Duodenal mucosa (tissue), 2 donors: ENCODE measurements around the gene ELAVL4.

Experiments used
- H3K27ac ChIP-seq: one replicate; pipeline ENCODE4 v1.7.0; 2013; ENCODE audit warnings: low read depth, low read length
- H3K27me3 ChIP-seq, 2 donors: one replicate each; pipeline ENCODE4 v1.7.0; 2013; ENCODE audit warnings: low read length in 2 of 2, control low read depth in 1 of 2; ENCODE audit not compliant: insufficient read depth in 2 of 2, control insufficient read depth in 1 of 2
- H3K36me3 ChIP-seq, 2 donors: one replicate each; pipeline ENCODE4 v1.7.0; 2013; ENCODE audit warnings: low read length in 2 of 2, control low read depth in 1 of 2; ENCODE audit not compliant: insufficient read depth in 2 of 2, control insufficient read depth in 1 of 2
- H3K4me1 ChIP-seq, 2 donors: one replicate each; pipeline ENCODE4 v1.7.0; 2013; ENCODE audit warnings: low read length in 2 of 2, control low read depth in 1 of 2; ENCODE audit not compliant: insufficient read depth in 2 of 2, control insufficient read depth in 1 of 2
- H3K4me3 ChIP-seq, 2 donors: one replicate each; pipeline ENCODE4 v1.7.0; 2013; ENCODE audit warnings: low read length in 2 of 2, low read depth in 1 of 2
- H3K9ac ChIP-seq, 2 donors: one replicate each; pipeline ENCODE4 v1.7.0; 2013; ENCODE audit warnings: low read length in 2 of 2, low read depth in 1 of 2
- H3K9me3 ChIP-seq, 2 donors: one replicate each; pipeline ENCODE4 v1.7.0; 2013; ENCODE audit warnings: low read length in 2 of 2, control low read depth in 1 of 2; ENCODE audit not compliant: control insufficient read depth in 1 of 2

ELAVL4 gene

DNA sequence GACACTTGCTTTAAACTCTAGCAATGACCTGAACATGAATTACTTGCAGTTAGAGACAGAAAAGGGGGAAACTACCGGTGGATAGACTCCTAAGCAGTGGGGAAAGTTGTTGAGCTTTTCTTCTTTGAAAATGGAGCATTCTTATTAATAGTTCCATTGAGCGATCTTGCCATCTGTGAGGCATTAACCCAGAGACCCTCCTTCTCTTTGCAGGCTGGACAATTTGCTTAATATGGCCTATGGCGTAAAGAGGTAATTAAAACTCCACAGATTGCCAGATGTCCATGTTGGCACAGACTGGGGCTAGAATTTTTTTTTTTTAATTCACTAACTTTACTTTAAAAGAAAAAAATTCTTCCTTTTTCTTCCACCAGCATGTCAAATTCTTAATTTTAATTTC is 88.5 kb downstream of the ELAVL4 start:
- H3K36me3 ChIP-seq = no peaks in the 10 kb centered on the region
- no peaks in the 10 kb centered on the region for H3K27me3 ChIP-seq
- no peaks in the 10 kb centered on the region for H3K9me3 ChIP-seq
- no peak overlapping the region for H3K4me3 ChIP-seq
- H3K9ac ChIP-seq = no peak overlapping the region
- H3K27ac ChIP-seq = no peak overlapping the region
- H3K4me1 ChIP-seq = no peaks in the 10 kb centered on the region

DNA sequence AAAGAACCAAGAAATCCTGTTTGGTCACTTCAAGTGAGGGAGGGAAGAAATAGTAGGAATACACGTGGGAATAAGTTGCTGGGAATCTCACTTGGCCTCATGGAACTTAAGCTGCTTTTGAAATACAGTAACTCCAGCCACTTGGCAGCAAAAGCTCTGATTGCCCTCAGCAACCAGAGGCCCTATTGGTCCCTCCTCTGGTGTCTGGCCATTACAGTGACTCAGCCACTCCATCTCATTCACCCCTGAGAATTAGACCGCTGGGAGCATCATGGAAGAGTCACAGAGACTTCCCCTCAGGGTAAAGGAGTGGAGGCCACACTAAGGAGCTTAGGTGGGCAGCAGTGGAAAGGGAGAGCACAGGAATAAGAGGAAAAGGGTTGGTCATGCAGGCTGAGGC is 99.6 kb downstream of the ELAVL4 start:
- Histone ChIP-seq H3K4me3 (no peak overlapping the region), H3K9ac (no peak overlapping the region), H3K27ac (no peak overlapping the region), H3K9me3 (no peaks in the 10 kb centered on the region), H3K27me3 (peaks cover 0 to 3% of the 10 kb centered on the region in 2 donors), H3K4me1 (no peaks in the 10 kb centered on the region), H3K36me3 (no peaks in the 10 kb centered on the region)

DNA sequence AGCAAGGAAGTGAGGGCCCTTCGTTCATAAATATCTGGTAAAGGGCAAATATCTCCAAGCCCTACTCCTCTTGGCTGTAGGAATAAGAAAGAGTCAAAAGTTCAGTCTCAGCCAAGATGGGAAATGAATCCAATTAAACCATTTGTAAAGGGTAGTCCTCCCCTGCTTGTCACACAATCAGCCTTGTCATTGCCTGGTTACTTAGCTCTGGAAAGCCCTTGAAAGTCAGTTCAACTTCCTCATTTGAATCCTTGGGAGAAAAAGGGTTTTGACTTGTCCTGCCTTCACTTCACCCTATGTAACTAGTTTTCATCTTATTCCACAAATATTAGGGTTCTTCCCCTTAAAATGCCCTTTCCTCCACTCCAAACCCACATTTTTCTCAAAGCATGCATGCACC is 100.0 kb downstream of the ELAVL4 start:
- no peak overlapping the region for H3K9ac ChIP-seq
- H3K27me3 ChIP-seq = peaks cover 0 to 3% of the 10 kb centered on the region in 2 donors
- H3K9me3 ChIP-seq = no peaks in the 10 kb centered on the region
- H3K4me1 ChIP-seq = no peaks in the 10 kb centered on the region
- H3K36me3 ChIP-seq = no peaks in the 10 kb centered on the region
- no peak overlapping the region for H3K4me3 ChIP-seq
- H3K27ac ChIP-seq = no peak overlapping the region

DNA sequence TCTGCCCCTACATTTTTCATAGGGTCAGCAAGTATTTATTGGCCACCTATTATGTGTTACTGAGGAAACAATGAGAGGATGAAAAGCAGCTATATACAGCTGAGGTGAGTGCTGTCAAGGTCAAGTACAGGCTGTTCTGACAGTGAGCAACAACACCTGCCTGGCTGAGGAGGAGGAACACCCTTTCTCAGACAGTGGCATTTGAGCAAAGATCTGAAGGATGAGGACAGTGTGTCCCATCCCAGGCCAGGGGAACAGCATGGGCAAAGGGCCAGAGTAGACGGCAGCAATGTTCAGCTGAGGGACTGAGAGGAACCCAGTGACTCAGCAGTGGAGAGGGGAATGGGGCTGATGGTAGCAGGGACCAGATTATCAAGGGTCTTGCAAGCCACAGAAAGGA is 101.0 kb downstream of the ELAVL4 start:
- H3K9me3 ChIP-seq = no peaks in the 10 kb centered on the region
- H3K9ac ChIP-seq = no peak overlapping the region
- H3K27me3 ChIP-seq = peaks cover 0 to 3% of the 10 kb centered on the region in 2 donors
- H3K4me3 ChIP-seq = no peak overlapping the region
- no peaks in the 10 kb centered on the region for H3K4me1 ChIP-seq
- H3K36me3 ChIP-seq = no peaks in the 10 kb centered on the region
- no peak overlapping the region for H3K27ac ChIP-seq

DNA sequence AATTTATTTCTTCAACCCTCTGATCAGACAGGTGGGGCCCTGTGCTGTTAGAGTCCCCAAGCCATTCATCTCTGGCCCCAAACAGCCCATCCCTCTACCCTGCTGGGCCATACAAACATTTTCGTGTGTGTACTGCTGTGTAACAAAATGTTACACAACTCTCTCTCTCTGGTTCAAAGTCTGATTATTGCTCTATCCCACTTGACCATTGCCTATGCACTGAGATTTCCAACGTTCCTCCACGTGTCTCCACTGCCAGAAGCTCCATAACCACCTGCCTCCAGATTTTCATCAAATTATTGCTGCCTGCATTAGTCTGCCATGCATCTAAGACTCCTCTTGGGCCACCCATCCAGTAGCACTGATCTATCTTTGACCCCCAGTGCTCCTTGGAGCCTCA is 104.8 kb downstream of the ELAVL4 start:
- Histone ChIP-seq H3K36me3 (no peaks in the 10 kb centered on the region), H3K4me1 (no peaks in the 10 kb centered on the region), H3K4me3 (no peak overlapping the region), H3K27me3 (peaks cover 0 to 3% of the 10 kb centered on the region in 2 donors), H3K9ac (no peak overlapping the region), H3K9me3 (no peaks in the 10 kb centered on the region), H3K27ac (no peak overlapping the region)

DNA sequence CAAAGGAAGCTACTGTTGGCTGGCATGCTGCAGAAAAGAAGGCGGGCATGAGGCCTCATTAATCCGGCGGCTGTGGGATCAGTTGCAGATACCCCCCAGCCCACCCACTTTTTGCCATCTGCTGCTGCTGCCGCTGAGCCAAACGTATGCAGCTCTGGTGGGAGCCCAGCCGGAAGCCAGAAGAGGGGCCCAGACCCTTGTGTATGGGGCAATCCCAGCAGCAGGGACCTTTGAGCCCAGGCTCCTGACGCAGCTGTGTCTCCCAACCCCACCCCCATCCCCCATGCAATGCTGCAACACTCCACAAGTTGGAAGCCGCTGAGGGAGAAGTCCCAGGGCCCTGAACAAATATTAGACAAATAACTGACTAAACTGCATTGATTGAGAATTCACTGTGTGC is 106.0 kb downstream of the ELAVL4 start:
- Histone ChIP-seq H3K9me3 (no peaks in the 10 kb centered on the region), H3K4me3 (no peak overlapping the region), H3K9ac (no peak overlapping the region), H3K27me3 (no peaks in the 10 kb centered on the region), H3K4me1 (no peaks in the 10 kb centered on the region), H3K36me3 (no peaks in the 10 kb centered on the region), H3K27ac (no peak overlapping the region)

DNA sequence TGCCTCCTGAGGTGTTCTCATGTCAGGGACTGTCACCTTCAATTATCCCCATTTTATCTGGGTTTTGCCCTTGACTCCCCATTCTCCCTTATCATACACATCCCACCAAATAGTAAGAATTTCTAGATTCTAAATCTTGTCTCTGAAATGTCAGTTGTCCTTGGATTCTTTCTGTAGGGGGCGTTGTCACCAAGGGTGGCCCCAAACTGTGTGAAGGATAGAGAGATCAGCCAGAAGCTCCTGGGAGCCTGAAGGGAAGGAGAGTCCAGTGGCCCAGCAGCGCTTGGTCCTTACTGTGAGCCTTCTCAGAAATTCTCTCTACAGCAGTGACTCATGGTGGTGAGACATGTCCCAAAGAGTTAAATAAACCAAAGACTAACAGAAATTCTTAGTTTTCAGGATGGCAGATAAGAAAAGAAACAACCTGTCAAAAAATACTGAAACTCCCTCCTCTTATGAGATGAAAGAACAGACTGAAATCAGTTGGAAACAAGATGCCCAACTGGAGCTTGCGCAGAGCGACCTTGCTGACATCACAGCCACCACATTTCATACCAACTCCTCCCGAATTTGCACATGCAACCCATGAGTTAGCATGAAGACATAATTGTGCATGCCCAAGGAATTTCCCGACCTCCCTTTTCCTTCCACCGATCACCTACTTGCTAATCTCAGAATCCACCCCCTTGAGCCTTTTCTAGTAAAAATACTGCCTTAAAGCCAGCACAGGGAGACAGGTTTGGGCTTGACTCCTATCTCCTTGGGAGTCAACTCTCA is 109.8 kb downstream of the ELAVL4 start:
- Histone ChIP-seq H3K27me3 (no peaks in the 10 kb centered on the region), H3K9me3 (peaks cover 0 to 2% of the 10 kb centered on the region in 2 donors), H3K9ac (no peak overlapping the region), H3K4me1 (no peaks in the 10 kb centered on the region), H3K36me3 (no peaks in the 10 kb centered on the region), H3K27ac (no peak overlapping the region), H3K4me3 (no peak overlapping the region)

DNA sequence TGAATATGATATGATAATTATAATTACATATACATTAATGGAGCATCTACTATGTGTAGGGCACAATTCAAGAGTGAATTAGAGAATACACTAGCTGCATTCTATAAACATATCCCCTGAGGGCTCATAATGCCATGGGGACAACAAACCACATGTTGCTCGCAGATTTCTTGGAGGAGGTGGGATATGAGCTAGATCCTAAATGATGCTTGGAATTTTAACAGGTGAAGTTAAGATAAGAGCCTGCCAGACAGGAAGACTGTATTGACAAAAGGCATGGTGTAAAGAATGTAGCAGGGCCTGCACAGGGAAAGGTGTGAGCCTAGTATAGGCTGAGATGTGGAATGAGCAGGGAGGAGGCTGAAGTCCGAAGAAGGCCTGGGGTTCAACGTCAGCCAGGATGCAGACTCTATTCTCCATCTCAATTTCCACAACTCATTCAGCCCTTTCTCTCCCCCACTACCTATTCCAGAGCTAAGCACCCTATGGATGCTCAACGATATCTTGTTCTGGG is 120.2 kb downstream of the ELAVL4 start:
- no peak overlapping the region for H3K4me3 ChIP-seq
- no peak overlapping the region for H3K27ac ChIP-seq
- H3K36me3 ChIP-seq = no peaks in the 10 kb centered on the region
- no peaks in the 10 kb centered on the region for H3K4me1 ChIP-seq
- peaks cover 7% of the 10 kb centered on the region in 2 donors for H3K9me3 ChIP-seq
- no peaks in the 10 kb centered on the region for H3K27me3 ChIP-seq
- H3K9ac ChIP-seq = no peak overlapping the region

DNA sequence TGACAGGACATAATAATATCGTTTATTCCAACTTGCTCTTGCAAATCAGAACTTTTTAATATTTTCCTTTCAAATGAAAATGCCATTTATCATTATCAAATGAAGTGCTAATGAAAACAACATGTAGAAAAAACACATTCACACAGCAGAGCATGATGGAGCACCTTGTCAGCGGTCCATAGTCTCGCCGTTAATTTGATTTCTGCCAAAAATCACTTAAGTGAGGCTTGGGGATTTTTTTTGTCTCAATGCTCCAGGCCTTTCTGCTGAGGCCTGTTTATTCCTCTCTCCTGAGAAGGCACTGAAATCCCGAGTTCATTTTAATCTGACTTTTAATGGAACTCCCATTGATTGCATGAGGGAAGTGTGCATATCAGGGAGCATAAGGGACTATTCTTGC is 122.5 kb downstream of the ELAVL4 start:
- Histone ChIP-seq H3K27ac (no peak overlapping the region), H3K27me3 (no peaks in the 10 kb centered on the region), H3K9ac (no peak overlapping the region), H3K4me3 (no peak overlapping the region), H3K4me1 (no peaks in the 10 kb centered on the region), H3K36me3 (no peaks in the 10 kb centered on the region), H3K9me3 (no peaks in the 10 kb centered on the region)

DNA sequence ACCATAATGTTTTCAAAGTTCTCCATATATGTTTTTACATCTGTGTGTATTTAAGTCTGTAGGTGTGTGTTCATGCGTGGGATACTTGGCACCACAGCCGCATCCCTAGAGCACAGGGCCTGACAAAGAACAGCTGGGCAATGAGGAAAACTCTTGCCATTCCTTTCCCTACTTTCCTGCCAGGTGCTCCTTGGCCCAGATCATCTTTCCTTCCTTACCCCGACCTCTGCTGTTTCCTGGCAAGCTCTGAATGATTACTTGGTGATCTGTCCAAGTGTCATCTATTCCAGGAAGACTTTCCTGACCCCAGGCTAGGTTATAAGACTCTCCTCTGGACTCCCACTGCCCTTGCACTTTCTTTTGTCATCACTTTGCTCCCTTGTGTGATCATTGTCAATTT is 123.6 kb downstream of the ELAVL4 start:
- no peaks in the 10 kb centered on the region for H3K4me1 ChIP-seq
- H3K9ac ChIP-seq = no peak overlapping the region
- H3K27me3 ChIP-seq = no peaks in the 10 kb centered on the region
- H3K27ac ChIP-seq = no peak overlapping the region
- no peak overlapping the region for H3K4me3 ChIP-seq
- no peaks in the 10 kb centered on the region for H3K9me3 ChIP-seq
- no peaks in the 10 kb centered on the region for H3K36me3 ChIP-seq
